ENCODE measurements around the gene TDP1. TPM values are rescaled to one million over a fixed set of nuclear protein-coding genes. Genes with fewer than 3 reads are reported as not detected.

The TDP1 gene
- total and polyA plus RNA-seq, 4 donors: 3.3 to 10.6 (median 4.2) TPM

DNA sequence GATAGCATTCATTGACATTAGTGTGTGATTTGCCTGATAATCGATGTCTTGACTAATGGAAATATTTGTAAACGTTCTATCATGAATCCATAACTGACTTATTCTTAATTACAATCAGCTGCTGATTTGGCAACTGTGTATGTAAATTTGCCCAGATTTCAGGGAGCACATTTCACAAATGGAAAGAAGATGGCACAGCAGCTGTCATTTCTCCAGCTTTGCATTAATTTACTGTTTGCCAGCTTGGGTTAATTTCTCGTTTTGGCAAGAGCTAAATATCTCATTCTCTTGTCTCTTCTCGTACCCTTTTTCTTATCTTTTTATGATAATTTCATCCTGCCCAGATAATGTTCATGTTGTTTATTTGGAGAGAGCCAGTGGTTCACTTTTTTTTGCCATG is 22.9 kb downstream of the TDP1 start:
- no peak for DNase-seq (ENCODE audit: low spot score)
- no peaks in the 10 kb centered on the region for H3K9me3 ChIP-seq (ENCODE audit: control insufficient read depth in 4 of 4, low read length in 3 of 4)
- TF ChIP-seq TAF1 (conservative IDR thresholded peaks at IDR 0.05): no peak

DNA sequence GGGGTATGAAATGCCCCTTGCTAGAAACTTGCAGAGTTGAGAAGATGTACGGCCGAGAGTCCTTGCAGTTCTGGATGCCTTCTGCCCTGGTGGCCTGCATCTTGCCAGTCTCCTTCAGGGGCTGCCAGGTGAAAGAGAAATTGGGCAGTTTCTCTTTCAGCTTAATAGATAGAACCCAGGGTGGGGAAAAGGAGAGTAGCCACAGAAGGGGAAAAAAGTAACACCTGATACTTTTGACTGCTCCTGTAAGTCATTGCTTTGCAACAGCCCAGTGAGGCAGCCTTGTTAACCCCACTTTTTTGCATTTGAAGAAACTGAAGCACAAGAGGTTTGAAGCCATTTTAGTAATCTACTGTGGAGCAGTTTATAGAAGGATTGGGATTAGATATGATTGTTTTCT is 27.6 kb downstream of the TDP1 start:
- Histone ChIP-seq H3K4me3 (ENCODE audit: low read depth in 1 of 3, low read length in 3 of 3) (no peak overlapping the region), H3K9me3 (ENCODE audit: control insufficient read depth in 4 of 4, low read length in 3 of 4) (no peaks in the 10 kb centered on the region), H3K27me3 (ENCODE audit: control insufficient read depth in 4 of 4, insufficient read depth in 4 of 4, low read length in 3 of 4) (no peaks in the 10 kb centered on the region), H3K9ac (ENCODE audit: low read depth in 1 of 2, low read length in 2 of 2) (no peak overlapping the region), H3K27ac (ENCODE audit: low read depth in 1 of 2, low read length in 2 of 2) (no peak overlapping the region), H3K4me1 (ENCODE audit: control insufficient read depth in 4 of 4, insufficient read depth in 4 of 4, low read length in 3 of 4) (no peaks in the 10 kb centered on the region), H3K36me3 (ENCODE audit: control insufficient read depth in 4 of 4, insufficient read depth in 3 of 4, low read depth in 1 of 4, low read length in 3 of 4) (peaks cover 5 to 15% (median 9%) of the 10 kb centered on the region in 4 donors)
- no peak for TF ChIP-seq GABPA (IDR thresholded peaks at IDR 0.05 in 1 of 2, conservative IDR thresholded peaks at IDR 0.05 in 1 of 2)
- no peak for TF ChIP-seq RAD21 (IDR thresholded peaks at IDR 0.05)
- TF ChIP-seq NR2F2 (IDR thresholded peaks at IDR 0.05): no peak
- TF ChIP-seq, protein P1, sequence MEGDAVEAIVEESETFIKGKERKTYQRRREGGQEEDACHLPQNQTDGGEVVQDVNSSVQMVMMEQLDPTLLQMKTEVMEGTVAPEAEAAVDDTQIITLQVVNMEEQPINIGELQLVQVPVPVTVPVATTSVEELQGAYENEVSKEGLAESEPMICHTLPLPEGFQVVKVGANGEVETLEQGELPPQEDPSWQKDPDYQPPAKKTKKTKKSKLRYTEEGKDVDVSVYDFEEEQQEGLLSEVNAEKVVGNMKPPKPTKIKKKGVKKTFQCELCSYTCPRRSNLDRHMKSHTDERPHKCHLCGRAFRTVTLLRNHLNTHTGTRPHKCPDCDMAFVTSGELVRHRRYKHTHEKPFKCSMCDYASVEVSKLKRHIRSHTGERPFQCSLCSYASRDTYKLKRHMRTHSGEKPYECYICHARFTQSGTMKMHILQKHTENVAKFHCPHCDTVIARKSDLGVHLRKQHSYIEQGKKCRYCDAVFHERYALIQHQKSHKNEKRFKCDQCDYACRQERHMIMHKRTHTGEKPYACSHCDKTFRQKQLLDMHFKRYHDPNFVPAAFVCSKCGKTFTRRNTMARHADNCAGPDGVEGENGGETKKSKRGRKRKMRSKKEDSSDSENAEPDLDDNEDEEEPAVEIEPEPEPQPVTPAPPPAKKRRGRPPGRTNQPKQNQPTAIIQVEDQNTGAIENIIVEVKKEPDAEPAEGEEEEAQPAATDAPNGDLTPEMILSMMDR (IDR thresholded peaks at IDR 0.05; ENCODE audit: low read depth, low read length, missing input control): no peak
- TF ChIP-seq SP1 (IDR thresholded peaks at IDR 0.05): no peak
- TF ChIP-seq HNF4G (IDR thresholded peaks at IDR 0.05): no peak
- no peak for TF ChIP-seq JUND (IDR thresholded peaks at IDR 0.05)
- TF ChIP-seq HNF4A (conservative IDR thresholded peaks at IDR 0.05): no peak
- no peak for TF ChIP-seq RXRA (IDR thresholded peaks at IDR 0.05)
- no peak for TF ChIP-seq ATF3 (IDR thresholded peaks at IDR 0.05)
- TF ChIP-seq, protein P2, sequence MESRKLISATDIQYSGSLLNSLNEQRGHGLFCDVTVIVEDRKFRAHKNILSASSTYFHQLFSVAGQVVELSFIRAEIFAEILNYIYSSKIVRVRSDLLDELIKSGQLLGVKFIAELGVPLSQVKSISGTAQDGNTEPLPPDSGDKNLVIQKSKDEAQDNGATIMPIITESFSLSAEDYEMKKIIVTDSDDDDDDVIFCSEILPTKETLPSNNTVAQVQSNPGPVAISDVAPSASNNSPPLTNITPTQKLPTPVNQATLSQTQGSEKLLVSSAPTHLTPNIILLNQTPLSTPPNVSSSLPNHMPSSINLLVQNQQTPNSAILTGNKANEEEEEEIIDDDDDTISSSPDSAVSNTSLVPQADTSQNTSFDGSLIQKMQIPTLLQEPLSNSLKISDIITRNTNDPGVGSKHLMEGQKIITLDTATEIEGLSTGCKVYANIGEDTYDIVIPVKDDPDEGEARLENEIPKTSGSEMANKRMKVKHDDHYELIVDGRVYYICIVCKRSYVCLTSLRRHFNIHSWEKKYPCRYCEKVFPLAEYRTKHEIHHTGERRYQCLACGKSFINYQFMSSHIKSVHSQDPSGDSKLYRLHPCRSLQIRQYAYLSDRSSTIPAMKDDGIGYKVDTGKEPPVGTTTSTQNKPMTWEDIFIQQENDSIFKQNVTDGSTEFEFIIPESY (IDR thresholded peaks at IDR 0.05): no peak
- no peak for TF ChIP-seq FOXA2 (IDR thresholded peaks at IDR 0.05)
- TF ChIP-seq EGR1 (IDR thresholded peaks at IDR 0.05; ENCODE audit: low read depth in 2 of 2): no peak
- TF ChIP-seq, protein P3, sequence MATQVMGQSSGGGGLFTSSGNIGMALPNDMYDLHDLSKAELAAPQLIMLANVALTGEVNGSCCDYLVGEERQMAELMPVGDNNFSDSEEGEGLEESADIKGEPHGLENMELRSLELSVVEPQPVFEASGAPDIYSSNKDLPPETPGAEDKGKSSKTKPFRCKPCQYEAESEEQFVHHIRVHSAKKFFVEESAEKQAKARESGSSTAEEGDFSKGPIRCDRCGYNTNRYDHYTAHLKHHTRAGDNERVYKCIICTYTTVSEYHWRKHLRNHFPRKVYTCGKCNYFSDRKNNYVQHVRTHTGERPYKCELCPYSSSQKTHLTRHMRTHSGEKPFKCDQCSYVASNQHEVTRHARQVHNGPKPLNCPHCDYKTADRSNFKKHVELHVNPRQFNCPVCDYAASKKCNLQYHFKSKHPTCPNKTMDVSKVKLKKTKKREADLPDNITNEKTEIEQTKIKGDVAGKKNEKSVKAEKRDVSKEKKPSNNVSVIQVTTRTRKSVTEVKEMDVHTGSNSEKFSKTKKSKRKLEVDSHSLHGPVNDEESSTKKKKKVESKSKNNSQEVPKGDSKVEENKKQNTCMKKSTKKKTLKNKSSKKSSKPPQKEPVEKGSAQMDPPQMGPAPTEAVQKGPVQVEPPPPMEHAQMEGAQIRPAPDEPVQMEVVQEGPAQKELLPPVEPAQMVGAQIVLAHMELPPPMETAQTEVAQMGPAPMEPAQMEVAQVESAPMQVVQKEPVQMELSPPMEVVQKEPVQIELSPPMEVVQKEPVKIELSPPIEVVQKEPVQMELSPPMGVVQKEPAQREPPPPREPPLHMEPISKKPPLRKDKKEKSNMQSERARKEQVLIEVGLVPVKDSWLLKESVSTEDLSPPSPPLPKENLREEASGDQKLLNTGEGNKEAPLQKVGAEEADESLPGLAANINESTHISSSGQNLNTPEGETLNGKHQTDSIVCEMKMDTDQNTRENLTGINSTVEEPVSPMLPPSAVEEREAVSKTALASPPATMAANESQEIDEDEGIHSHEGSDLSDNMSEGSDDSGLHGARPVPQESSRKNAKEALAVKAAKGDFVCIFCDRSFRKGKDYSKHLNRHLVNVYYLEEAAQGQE (IDR thresholded peaks at IDR 0.05): no peak
- DNase-seq (ENCODE audit: low spot score): no peak
- 98% methylated on average over 2 of the region's 2 CpGs for WGBS

More for the DNA sequence above, 22.9 kb downstream of the TDP1 start:
- 85% methylated on average over 4 of the region's 4 CpGs for WGBS
- no peak overlapping the region for H3K27ac ChIP-seq (ENCODE audit: low read depth in 1 of 2, low read length in 2 of 2)
- H3K36me3 ChIP-seq (ENCODE audit: control insufficient read depth in 4 of 4, insufficient read depth in 3 of 4, low read depth in 1 of 4, low read length in 3 of 4): peaks cover 4 to 14% (median 6%) of the 10 kb centered on the region in 4 donors
- no peak overlapping the region for H3K4me3 ChIP-seq (ENCODE audit: low read depth in 1 of 3, low read length in 3 of 3)
- H3K9ac ChIP-seq (ENCODE audit: low read depth in 1 of 2, low read length in 2 of 2): no peak overlapping the region
- no peaks in the 10 kb centered on the region for H3K27me3 ChIP-seq (ENCODE audit: control insufficient read depth in 4 of 4, insufficient read depth in 4 of 4, low read length in 3 of 4)
- H3K4me1 ChIP-seq (ENCODE audit: control insufficient read depth in 4 of 4, insufficient read depth in 4 of 4, low read length in 3 of 4): peaks cover 0 to 4% (median 0%) of the 10 kb centered on the region in 4 donors
